ENCODE measurements around the gene ATPAF1.

DNA sequence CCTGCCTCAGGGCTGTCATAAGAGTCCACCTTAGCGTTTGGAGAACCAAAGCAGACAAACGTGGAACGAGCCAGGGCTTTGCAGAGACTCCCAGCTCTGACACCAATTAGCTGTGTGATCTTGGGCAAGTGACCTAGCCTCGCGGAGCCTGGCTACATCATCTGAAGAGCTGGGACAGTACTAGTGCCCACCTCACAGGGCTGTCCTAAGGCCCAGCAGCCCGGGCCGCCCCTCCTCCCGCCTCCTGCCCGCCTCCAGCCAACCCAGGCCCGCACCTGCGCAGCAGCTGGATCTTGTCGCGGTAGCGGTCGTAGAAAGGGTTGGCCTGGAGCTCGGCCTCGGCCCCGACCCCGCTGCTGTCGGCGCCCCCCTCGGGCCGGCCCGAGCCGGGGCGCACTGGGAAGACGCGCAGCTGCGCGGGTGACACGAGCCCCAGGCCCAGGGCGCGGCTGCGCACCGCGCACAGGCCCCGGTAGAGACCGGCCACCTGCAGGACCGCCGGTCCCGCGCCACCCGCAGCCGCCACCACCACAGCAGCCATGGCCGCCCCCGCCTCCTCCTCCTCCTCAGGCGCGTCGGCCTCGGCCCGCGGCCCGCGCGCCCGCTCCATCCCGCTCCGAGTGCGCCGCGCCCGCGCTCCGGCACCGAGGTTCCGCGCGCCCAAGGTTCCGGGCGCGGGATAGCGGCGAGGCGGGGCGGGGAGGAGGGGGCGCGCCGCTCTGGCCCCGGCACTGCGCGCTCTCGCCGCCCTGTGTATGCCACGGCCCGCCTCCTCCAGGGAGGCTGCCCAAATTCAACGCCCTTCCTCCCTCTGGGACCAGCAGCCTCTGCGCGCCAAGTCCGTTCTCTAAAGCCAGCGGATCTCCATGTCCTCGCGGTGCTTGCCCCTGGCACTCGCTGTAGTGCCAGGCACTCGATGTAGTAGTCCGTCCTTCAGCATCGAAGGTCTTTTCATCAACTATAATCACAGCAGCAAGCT is at the start of gene ATPAF1:
- TF ChIP-seq, protein P1, sequence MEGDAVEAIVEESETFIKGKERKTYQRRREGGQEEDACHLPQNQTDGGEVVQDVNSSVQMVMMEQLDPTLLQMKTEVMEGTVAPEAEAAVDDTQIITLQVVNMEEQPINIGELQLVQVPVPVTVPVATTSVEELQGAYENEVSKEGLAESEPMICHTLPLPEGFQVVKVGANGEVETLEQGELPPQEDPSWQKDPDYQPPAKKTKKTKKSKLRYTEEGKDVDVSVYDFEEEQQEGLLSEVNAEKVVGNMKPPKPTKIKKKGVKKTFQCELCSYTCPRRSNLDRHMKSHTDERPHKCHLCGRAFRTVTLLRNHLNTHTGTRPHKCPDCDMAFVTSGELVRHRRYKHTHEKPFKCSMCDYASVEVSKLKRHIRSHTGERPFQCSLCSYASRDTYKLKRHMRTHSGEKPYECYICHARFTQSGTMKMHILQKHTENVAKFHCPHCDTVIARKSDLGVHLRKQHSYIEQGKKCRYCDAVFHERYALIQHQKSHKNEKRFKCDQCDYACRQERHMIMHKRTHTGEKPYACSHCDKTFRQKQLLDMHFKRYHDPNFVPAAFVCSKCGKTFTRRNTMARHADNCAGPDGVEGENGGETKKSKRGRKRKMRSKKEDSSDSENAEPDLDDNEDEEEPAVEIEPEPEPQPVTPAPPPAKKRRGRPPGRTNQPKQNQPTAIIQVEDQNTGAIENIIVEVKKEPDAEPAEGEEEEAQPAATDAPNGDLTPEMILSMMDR (IDR thresholded peaks at IDR 0.05): no peak
- no peak for TF ChIP-seq POLR2A (IDR thresholded peaks at IDR 0.05)
- no peak for TF ChIP-seq EP300 (IDR thresholded peaks at IDR 0.05)

Data from stomach (tissue), 4 donors.